ENCODE results near the gene CENPX. TPM values are rescaled to one million over a fixed set of nuclear protein-coding genes. Genes with fewer than 3 reads are reported as not detected.

CENPX gene
- total and polyA plus RNA-seq, 2 of the 13 experiments (the other 11 are each of a cell fraction or from before 2014, with no cell fraction given), result 92.7 to 170 TPM

- TF ChIP-seq ONECUT2 (CRISPR knock-in tag; IDR thresholded peaks at IDR 0.05), result no peak
- 0 out of 2 replicates have a peak, but pooled peaks have one; percentile 7 for TF ChIP-seq RBFOX2 (IDR thresholded peaks at IDR 0.05; ENCODE audit: low read depth, low read length)
- no peak for TF ChIP-seq ZBTB7A (CRISPR knock-in tag; IDR thresholded peaks at IDR 0.05)
- peak; percentile 42; the same call in 1 of the 2 replicates for TF ChIP-seq SPEN (CRISPR knock-in tag; IDR thresholded peaks at IDR 0.05; ENCODE audit: low read depth)
- TF ChIP-seq ZNF687 (CRISPR knock-in tag; IDR thresholded peaks at IDR 0.05), result peak; percentile 43
- TF ChIP-seq GMEB1 (CRISPR knock-in tag; IDR thresholded peaks at IDR 0.05; ENCODE audit: borderline replicate concordance), result no peak
- no peak for TF ChIP-seq ZNF772 (CRISPR knock-in tag; IDR thresholded peaks at IDR 0.05)
- TF ChIP-seq PPARG (CRISPR knock-in tag; conservative IDR thresholded peaks at IDR 0.05), result no peak
- TF ChIP-seq ZBTB38 (CRISPR knock-in tag; IDR thresholded peaks at IDR 0.05), result peak; percentile 68; the same call in 1 of the 2 replicates
- TF ChIP-seq POLR2A (IDR thresholded peaks at IDR 0.05; ENCODE audit: insufficient read depth in 1 of 2, low read depth in 2 of 2, low read length in 2 of 2), result peak in 1 of 2 experiments; percentile 47; a peak in 1 of 4 replicates
- TF ChIP-seq, protein P1, sequence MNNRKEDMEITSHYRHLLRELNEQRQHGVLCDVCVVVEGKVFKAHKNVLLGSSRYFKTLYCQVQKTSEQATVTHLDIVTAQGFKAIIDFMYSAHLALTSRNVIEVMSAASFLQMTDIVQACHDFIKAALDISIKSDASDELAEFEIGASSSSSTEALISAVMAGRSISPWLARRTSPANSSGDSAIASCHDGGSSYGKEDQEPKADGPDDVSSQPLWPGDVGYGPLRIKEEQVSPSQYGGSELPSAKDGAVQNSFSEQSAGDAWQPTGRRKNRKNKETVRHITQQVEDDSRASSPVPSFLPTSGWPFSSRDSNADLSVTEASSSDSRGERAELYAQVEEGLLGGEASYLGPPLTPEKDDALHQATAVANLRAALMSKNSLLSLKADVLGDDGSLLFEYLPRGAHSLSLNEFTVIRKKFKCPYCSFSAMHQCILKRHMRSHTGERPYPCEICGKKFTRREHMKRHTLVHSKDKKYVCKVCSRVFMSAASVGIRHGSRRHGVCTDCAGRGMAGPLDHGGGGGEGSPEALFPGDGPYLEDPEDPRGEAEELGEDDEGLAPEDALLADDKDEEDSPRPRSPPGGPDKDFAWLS (CRISPR knock-in tag; IDR thresholded peaks at IDR 0.05; ENCODE audit: borderline replicate concordance), result no peak
- TF ChIP-seq SRY (CRISPR knock-in tag; IDR thresholded peaks at IDR 0.05), result no peak
- no peak for TF ChIP-seq MAF1 (CRISPR knock-in tag; IDR thresholded peaks at IDR 0.05; ENCODE audit: borderline replicate concordance)
- TF ChIP-seq NFATC3 (CRISPR knock-in tag; IDR thresholded peaks at IDR 0.05), result no peak
- no peak for TF ChIP-seq IRX3 (CRISPR knock-in tag; IDR thresholded peaks at IDR 0.05; ENCODE audit: borderline replicate concordance, low read depth)
- TF ChIP-seq, protein P2, sequence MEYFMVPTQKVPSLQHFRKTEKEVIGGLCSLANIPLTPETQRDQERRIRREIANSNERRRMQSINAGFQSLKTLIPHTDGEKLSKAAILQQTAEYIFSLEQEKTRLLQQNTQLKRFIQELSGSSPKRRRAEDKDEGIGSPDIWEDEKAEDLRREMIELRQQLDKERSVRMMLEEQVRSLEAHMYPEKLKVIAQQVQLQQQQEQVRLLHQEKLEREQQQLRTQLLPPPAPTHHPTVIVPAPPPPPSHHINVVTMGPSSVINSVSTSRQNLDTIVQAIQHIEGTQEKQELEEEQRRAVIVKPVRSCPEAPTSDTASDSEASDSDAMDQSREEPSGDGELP (IDR thresholded peaks at IDR 0.05; ENCODE audit: borderline replicate concordance, low read depth), result no peak
- no peak for TF ChIP-seq MED8 (CRISPR knock-in tag; IDR thresholded peaks at IDR 0.05; ENCODE audit: insufficient replicate concordance)
- no peak for TF ChIP-seq TERF1 (CRISPR knock-in tag; IDR thresholded peaks at IDR 0.05)
- TF ChIP-seq ZNF773 (CRISPR knock-in tag; IDR thresholded peaks at IDR 0.05; ENCODE audit: borderline replicate concordance), result no peak
- TF ChIP-seq ZNF101 (CRISPR knock-in tag; IDR thresholded peaks at IDR 0.05; ENCODE audit: borderline replicate concordance, low read depth), result no peak
- TF ChIP-seq SP4 (CRISPR knock-in tag; IDR thresholded peaks at IDR 0.05), result no peak
These were observed 23.3 kb upstream of the CENPX start (continued) for GRCh38 chr17:82045936-82046484.

Data from HepG2 (cell line).